SU-DHL-6 (cell line): ENCODE data around the gene STEAP4.

Experiments used
- H2AFZ ChIP-seq: fragments of 200-600 bp; sonication (generic); 2 replicates; pipeline ENCODE4 v1.6.1; 2014; ENCODE audit warnings: low read depth, mild to moderate bottlenecking, moderate library complexity, mixed read lengths, antibody characterized with exemption, low read length; ENCODE audit not compliant: severe bottlenecking
- H3F3A ChIP-seq: fragments of 200-600 bp; shearing (Covaris generic); 2 replicates; pipeline ENCODE4 v1.6.0; 2016; ENCODE audit warnings: antibody characterized with exemption, mild to moderate bottlenecking; ENCODE audit not compliant: insufficient read depth
- H3K27ac ChIP-seq: fragments of 200-600 bp; sonication (generic); 2 replicates; pipeline ENCODE4 v1.5.1; 2016; ENCODE audit warnings: low read depth, mild to moderate bottlenecking, low read length, moderate library complexity, mixed read lengths
- H3K27me3 ChIP-seq: fragments of 200-600 bp; sonication (generic), shearing (Covaris generic); 2 replicates; pipeline ENCODE4 v1.6.0; 2014; ENCODE audit warnings: mild to moderate bottlenecking, low read length
- H3K36me3 ChIP-seq: fragments of 200-600 bp; sonication (generic); 2 replicates; pipeline ENCODE4 v1.6.1; 2014; ENCODE audit warnings: mild to moderate bottlenecking, low read length, mixed read lengths
- H3K4me2 ChIP-seq: fragments of 300-600, 200-600 bp; shearing (Covaris generic), sonication (generic); 2 replicates; pipeline ENCODE4 v1.6.0; 2014; ENCODE audit warnings: low read length, low read depth, mild to moderate bottlenecking; ENCODE audit not compliant: poor library complexity, severe bottlenecking
- H3K4me3 ChIP-seq: fragments of 200-600 bp; sonication (generic); 2 replicates; pipeline ENCODE4 v1.5.1; 2014; ENCODE audit warnings: antibody characterized with exemption, low read length, mild to moderate bottlenecking, mixed read lengths; ENCODE audit not compliant: insufficient read depth, poor library complexity, severe bottlenecking
- H3K79me2 ChIP-seq: fragments of 200-600 bp; sonication (generic); 2 replicates; pipeline ENCODE4 v1.6.1; 2014; ENCODE audit warnings: mild to moderate bottlenecking, low read length, moderate library complexity; ENCODE audit not compliant: insufficient read depth
- H3K9ac ChIP-seq: fragments of 200-600 bp; sonication (generic); 2 replicates; pipeline ENCODE4 v1.7.0; 2014; ENCODE audit warnings: mild to moderate bottlenecking, low read length
- H3K9me2 ChIP-seq: fragments of 200-600 bp; sonication (generic); replicated peaks from 2 replicates; pipeline ENCODE4 v1.6.1; 2014; ENCODE audit warnings: low read length; ENCODE audit not compliant: insufficient read depth
- H3K9me3 ChIP-seq: fragments of 200-600 bp; sonication (generic); 2 replicates; pipeline ENCODE4 v1.6.1; 2014; ENCODE audit warnings: low read length, mixed read lengths; ENCODE audit not compliant: insufficient read depth
- H4K20me1 ChIP-seq: fragments of 200-600 bp; sonication (generic); 2 replicates; pipeline ENCODE4 v1.6.1; 2014; ENCODE audit warnings: low read depth, mild to moderate bottlenecking, antibody characterized with exemption, low read length, moderate library complexity, mixed read lengths
- CTCF ChIP-seq: fragments of 200-600 bp; sonication (generic); IDR thresholded peaks from one replicate; pipeline ENCODE4 v1.5.1; 2017; ENCODE audit warnings: antibody characterized with exemption, mild to moderate bottlenecking, low read length, moderate library complexity; ENCODE audit not compliant: insufficient read depth, poor library complexity, severe bottlenecking
- EZH2phosphoT487 ChIP-seq: fragments of 200-600 bp; sonication (generic), shearing (Covaris generic); conservative IDR thresholded peaks from 2 replicates; pipeline ENCODE4 v1.6.1; 2018; ENCODE audit warnings: mild to moderate bottlenecking, antibody characterized with exemption, low read length, moderate library complexity, mixed read lengths

The STEAP4 gene

GRCh38 chr7:88233828-88234227, 72.9 kb downstream of the STEAP4 start:
- H3F3A ChIP-seq = no peaks in the 10 kb centered on the region
- H3K36me3 ChIP-seq = no peaks in the 10 kb centered on the region
- H3K9me3 ChIP-seq = no peaks in the 10 kb centered on the region
- H4K20me1 ChIP-seq = no peaks in the 10 kb centered on the region
- no peaks in the 10 kb centered on the region for H3K9me2 ChIP-seq
- no peak overlapping the region for H3K27ac ChIP-seq
- H3K4me2 ChIP-seq = no peak overlapping the region
- no peak for TF ChIP-seq CTCF
- no peak for TF ChIP-seq EZH2phosphoT487
- H3K27me3 ChIP-seq = no peaks in the 10 kb centered on the region
- H3K9ac ChIP-seq = no peak overlapping the region
- H2AFZ ChIP-seq = no peak overlapping the region
- no peak overlapping the region for H3K4me3 ChIP-seq
- no peaks in the 10 kb centered on the region for H3K79me2 ChIP-seq

GRCh38 chr7:88230646-88231045, 76.0 kb downstream of the STEAP4 start:
- no peaks in the 10 kb centered on the region for H3F3A ChIP-seq
- no peaks in the 10 kb centered on the region for H3K36me3 ChIP-seq
- no peaks in the 10 kb centered on the region for H3K9me2 ChIP-seq
- H3K79me2 ChIP-seq = no peaks in the 10 kb centered on the region
- TF ChIP-seq EZH2phosphoT487 (no peak), CTCF (no peak)
- no peak overlapping the region for H3K4me3 ChIP-seq
- no peak overlapping the region for H3K27ac ChIP-seq
- H3K9ac ChIP-seq = no peak overlapping the region
- no peak overlapping the region for H2AFZ ChIP-seq
- no peak overlapping the region for H3K4me2 ChIP-seq
- H4K20me1 ChIP-seq = no peaks in the 10 kb centered on the region
- H3K9me3 ChIP-seq = no peaks in the 10 kb centered on the region
- no peaks in the 10 kb centered on the region for H3K27me3 ChIP-seq

GRCh38 chr7:88229302-88229995, 77.2 kb downstream of the STEAP4 start:
- H3K4me3 ChIP-seq = no peak overlapping the region
- H3K36me3 ChIP-seq = no peaks in the 10 kb centered on the region
- no peaks in the 10 kb centered on the region for H3K79me2 ChIP-seq
- H3F3A ChIP-seq = no peaks in the 10 kb centered on the region
- no peaks in the 10 kb centered on the region for H3K9me2 ChIP-seq
- no peaks in the 10 kb centered on the region for H4K20me1 ChIP-seq
- H3K27me3 ChIP-seq = no peaks in the 10 kb centered on the region
- no peak overlapping the region for H2AFZ ChIP-seq
- H3K4me2 ChIP-seq = no peak overlapping the region
- no peak for TF ChIP-seq EZH2phosphoT487
- TF ChIP-seq CTCF = no peak
- no peak overlapping the region for H3K9ac ChIP-seq
- H3K27ac ChIP-seq = no peak overlapping the region
- H3K9me3 ChIP-seq = no peaks in the 10 kb centered on the region
